Chondrocyte (in vitro differentiated cells): ENCODE data around the gene NAV1. TPM values are rescaled to one million over a fixed set of nuclear protein-coding genes. Genes with fewer than 3 reads are reported as not detected.
A peak's percentile ranks its signal among the peaks of the same experiment; 100 is the strongest.

ENCODE experiments used
- DNase-seq: peaks from one replicate; pipeline ENCODE4 v3.0.0; 2021; ENCODE audit warnings: mixed read lengths, low spot score
- H3K27ac Mint-ChIP-seq: one replicate; pipeline ENCODE4 v1.8.0; 2021; ENCODE audit warnings: mild to moderate bottlenecking, moderate library complexity, mixed read lengths; ENCODE audit not compliant: unreplicated experiment
- H3K27me3 Mint-ChIP-seq: 2 replicates; pipeline ENCODE4 v1.8.0; 2021; ENCODE audit warnings: low read depth, mixed read lengths
- H3K36me3 Mint-ChIP-seq: 2 replicates; pipeline ENCODE4 v1.8.0; 2021; ENCODE audit warnings: low read depth, mixed read lengths
- H3K4me1 Mint-ChIP-seq: 2 replicates; pipeline ENCODE4 v1.8.0; 2021; ENCODE audit warnings: low read depth, mild to moderate bottlenecking, mixed read lengths
- H3K4me3 Mint-ChIP-seq: one replicate; pipeline ENCODE4 v1.8.0; 2021; ENCODE audit warnings: mild to moderate bottlenecking, moderate library complexity, mixed read lengths; ENCODE audit not compliant: unreplicated experiment
- H3K9me3 Mint-ChIP-seq: 2 replicates; pipeline ENCODE4 v1.8.0; 2021; ENCODE audit warnings: low read depth, mixed read lengths
- total RNA-seq: library from RNA; stranded (reverse); gene quantifications from 3 replicates; pipeline ENCODE4 v1.2.1, GENCODE V29; 2021
- TF ChIP-seq, protein P1 (sequence below): fragments of 200-600 bp; sonication (generic); IDR thresholded peaks from 2 replicates; pipeline ENCODE4 v1.5.0; 2021; ENCODE audit warnings: antibody characterized with exemption, mild to moderate bottlenecking, moderate library complexity

The NAV1 gene
- total RNA-seq, 1 donor from 2014 or later: 201 TPM

DNA sequence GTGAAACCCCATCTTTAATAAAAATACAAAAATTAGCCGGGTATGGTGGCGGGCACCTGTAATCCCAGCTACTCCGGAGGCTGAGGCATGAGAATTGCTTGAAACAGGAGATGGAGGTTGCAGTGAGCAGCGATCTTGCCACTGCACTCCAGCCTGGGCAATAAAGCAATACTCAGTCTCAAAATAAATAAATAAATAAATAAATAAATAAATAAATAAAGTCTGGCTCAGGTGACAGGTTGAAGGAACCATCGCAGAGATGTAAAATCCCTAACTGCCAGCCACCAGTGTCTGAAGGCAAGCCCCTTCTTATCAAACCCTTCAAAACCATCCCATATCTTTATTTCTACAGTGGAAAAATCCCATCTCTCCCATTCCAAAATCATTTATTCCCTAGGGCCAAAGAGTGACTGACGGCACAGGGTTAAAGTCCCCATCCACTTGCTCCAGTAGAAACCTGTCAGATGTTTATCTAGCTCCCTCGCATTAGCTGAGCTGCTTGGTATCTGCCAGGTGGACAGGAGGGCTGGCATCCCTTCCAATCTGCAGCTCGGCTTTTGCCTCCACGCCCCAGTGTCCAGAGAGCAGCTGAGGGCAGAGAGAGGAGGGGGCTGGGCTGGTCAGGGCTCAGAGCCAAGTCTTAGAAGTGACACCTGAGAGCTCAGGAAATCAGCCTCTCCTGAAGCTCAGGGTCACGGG is 37.0 kb upstream of the NAV1 start:
- TF ChIP-seq, protein P1, sequence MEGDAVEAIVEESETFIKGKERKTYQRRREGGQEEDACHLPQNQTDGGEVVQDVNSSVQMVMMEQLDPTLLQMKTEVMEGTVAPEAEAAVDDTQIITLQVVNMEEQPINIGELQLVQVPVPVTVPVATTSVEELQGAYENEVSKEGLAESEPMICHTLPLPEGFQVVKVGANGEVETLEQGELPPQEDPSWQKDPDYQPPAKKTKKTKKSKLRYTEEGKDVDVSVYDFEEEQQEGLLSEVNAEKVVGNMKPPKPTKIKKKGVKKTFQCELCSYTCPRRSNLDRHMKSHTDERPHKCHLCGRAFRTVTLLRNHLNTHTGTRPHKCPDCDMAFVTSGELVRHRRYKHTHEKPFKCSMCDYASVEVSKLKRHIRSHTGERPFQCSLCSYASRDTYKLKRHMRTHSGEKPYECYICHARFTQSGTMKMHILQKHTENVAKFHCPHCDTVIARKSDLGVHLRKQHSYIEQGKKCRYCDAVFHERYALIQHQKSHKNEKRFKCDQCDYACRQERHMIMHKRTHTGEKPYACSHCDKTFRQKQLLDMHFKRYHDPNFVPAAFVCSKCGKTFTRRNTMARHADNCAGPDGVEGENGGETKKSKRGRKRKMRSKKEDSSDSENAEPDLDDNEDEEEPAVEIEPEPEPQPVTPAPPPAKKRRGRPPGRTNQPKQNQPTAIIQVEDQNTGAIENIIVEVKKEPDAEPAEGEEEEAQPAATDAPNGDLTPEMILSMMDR: no peak
- Mint-ChIP-seq H3K36me3 (no peaks in the 10 kb centered on the region), H3K9me3 (no peaks in the 10 kb centered on the region), H3K27ac (peak overlapping the region; percentile 99), H3K4me1 (peaks cover 64% of the 10 kb centered on the region), H3K4me3 (no peak overlapping the region), H3K27me3 (no peaks in the 10 kb centered on the region)
- no peak for DNase-seq

DNA sequence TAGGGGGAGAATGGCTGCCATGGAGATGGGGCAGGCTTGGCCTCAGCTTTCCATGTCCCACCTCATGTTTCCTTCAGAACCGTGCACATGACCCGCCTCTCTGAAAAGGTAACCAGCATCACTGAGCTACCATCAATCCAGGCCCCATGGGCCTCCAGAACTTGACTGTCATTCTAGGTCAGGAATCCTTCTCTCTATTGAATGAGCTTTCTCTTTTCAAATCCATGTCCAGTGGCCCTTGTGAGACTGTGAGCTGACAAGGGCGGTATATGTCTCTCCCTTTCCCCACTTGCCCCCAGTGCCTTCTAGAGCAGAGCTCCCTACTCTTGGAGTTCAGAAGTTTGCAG is 36.4 kb upstream of the NAV1 start:
- H3K36me3 Mint-ChIP-seq: no peaks in the 10 kb centered on the region
- H3K27ac Mint-ChIP-seq: peak overlapping the region; percentile 99
- no peak overlapping the region for H3K4me3 Mint-ChIP-seq
- no peaks in the 10 kb centered on the region for H3K9me3 Mint-ChIP-seq
- DNase-seq: no peak
- H3K27me3 Mint-ChIP-seq: no peaks in the 10 kb centered on the region
- H3K4me1 Mint-ChIP-seq: peaks cover 64% of the 10 kb centered on the region
- TF ChIP-seq, protein P1: no peak

DNA sequence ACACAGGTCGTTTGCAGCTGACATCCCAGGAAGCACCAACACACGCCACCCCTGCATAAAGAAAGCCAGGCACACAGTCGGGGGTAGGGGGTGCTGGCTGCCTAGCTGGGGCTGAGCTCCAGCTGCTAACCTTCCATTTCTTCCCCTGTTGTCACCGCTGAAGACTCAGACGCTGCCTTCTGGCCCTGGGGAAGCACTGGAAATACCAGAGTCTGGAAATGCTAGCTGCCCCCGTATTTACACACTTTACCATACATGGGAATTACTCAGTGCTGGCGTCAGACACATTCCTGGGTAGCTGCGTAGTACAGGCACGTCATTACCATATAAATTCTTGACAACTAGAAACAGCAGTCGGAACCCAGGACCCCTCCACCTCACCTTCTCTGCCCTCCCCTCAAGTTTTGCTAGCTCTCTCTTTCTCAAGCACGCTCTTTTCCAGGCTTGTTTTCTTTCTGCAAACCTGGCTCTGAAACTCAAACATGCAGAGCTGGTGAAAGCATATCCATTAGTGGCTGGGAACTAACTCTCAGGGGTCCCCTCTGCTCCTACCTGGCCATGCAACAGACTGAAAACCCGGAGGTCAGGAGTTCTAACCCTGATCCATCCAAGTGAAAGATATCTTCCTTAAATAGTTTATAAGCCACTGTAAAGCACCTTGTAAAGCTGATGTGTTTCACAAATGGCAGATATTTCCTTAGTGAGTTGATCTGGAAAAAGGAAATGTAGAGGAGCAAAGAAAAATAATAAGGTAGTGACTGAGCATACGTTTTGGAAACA is 35.3 kb upstream of the NAV1 start:
- H3K4me1 Mint-ChIP-seq: peaks cover 64% of the 10 kb centered on the region

DNA sequence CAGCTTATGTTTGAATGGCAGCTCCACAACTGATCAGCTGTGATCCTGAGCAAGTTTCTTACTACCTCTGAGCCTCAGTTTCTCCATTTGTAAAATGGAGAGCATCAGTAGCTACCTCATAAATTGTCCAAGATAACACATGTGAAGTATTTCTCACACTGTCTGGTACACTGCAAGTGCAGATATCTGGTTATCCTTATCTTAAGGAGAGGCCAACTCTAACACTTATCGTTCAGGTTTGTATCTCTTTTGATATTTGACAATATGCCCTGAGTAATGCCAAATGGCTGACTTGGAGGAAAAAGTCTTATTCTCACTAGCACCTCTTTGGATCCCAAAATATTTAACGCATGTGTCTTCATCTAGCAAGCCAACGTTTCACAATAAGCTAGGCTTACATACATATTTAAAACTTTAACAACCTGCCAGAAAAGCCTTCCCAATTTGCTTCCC is 34.7 kb upstream of the NAV1 start:
- Mint-ChIP-seq H3K36me3 (no peaks in the 10 kb centered on the region), H3K9me3 (no peaks in the 10 kb centered on the region), H3K27me3 (no peaks in the 10 kb centered on the region), H3K4me1 (peaks cover 65% of the 10 kb centered on the region), H3K27ac (peak overlapping the region; percentile 99), H3K4me3 (no peak overlapping the region)
- TF ChIP-seq, protein P1: no peak
- DNase-seq: no peak

More for the DNA sequence above, 35.3 kb upstream of the NAV1 start:
- Mint-ChIP-seq H3K36me3 (no peaks in the 10 kb centered on the region), H3K4me3 (peak overlapping the region; percentile 24), H3K9me3 (no peaks in the 10 kb centered on the region), H3K27me3 (no peaks in the 10 kb centered on the region), H3K27ac (peak overlapping the region; percentile 99)
- DNase-seq: no peak
- TF ChIP-seq, protein P1: peak; percentile 15

DNA sequence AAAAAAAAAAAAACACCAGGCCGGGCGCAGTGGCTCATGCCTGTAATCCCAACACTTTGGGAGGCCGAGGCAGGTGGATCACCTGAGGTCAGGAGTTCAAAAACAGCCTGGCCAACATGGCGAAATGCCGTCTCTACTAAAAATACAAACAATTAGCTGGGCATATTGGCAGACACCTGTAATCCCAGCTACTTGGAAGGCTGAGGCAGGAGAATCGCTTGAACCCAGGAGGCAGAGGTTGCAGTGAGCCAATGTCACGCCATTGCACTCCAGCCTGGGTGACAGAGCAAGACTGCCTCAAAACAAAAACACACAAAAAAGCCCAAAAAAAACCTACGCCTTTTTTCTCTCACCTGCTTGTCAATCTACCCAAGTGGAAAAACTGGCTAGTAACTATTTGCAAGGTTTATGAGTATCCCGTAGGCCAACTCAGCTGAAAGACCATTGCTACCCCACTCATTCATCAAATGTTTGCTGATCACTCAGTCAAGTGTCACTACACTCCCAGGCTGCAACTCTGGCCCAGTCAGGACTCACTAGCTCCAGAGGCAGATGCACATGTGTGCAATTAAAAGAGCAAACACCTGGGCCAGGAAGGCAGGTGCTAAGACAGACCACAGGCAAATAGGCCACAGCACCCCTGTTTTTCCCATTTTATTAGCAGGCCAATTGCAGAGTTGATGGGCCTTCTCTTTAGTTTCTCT is 34.0 kb upstream of the NAV1 start:
- TF ChIP-seq, protein P1: no peak
- Mint-ChIP-seq H3K27me3 (no peaks in the 10 kb centered on the region), H3K27ac (peak overlapping the region; percentile 79), H3K9me3 (no peaks in the 10 kb centered on the region), H3K36me3 (no peaks in the 10 kb centered on the region), H3K4me3 (no peak overlapping the region), H3K4me1 (peaks cover 60% of the 10 kb centered on the region)
- no peak for DNase-seq
